ENCODE results near the gene MORN4. TPM values are rescaled to one million over a fixed set of nuclear protein-coding genes. Genes with fewer than 3 reads are reported as not detected.
"Not testable (repeated sequence)": the region's sequence is repeated elsewhere in the genome, so short reads cannot be mapped to it uniquely, and the experiment has no call there.

The MORN4 gene
- total and polyA plus RNA-seq, 2 of the 13 experiments (the other 11 are each of a cell fraction or from before 2014, with no cell fraction given), result 3.4 to 9.1 TPM

DNA sequence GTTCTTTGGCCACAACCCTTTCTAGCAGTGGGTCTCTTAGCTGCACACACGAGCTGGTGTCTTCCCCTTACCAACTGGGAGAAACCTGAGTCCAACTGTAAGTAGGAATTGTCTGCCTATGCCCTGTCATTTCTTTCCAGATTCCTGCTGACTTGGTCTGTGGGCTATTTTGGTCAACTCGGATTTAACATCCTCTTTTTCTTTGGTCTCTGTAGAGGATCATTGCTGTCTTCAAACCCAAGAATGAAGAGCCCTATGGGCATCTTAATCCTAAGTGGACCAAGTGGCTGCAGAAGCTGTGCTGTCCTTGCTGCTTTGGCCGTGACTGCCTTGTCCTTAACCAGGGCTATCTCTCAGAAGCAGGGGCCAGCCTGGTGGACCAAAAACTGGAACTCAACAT, 17.4 kb upstream of the MORN4 start:
- DNase-seq (ENCODE audit: low spot score) (no peak), ATAC-seq (no peak), FAIRE-seq (no peak)
- Histone ChIP-seq H3K79me2 (ENCODE audit: insufficient read depth, low read length) (peaks cover 5% of the 10 kb centered on the region), H3K4me3 (replicated peaks in 1 of 3; ENCODE audit: insufficient read depth in 1 of 3, low read depth in 2 of 3, low read length in 3 of 3) (no peak overlapping the region), H3K4me2 (ENCODE audit: low read depth, low read length) (no peak overlapping the region), H2AFZ (ENCODE audit: low read length) (no peak overlapping the region), H3K4me1 (ENCODE audit: insufficient read depth, low read length) (peaks cover 16% of the 10 kb centered on the region; the same call in 1 of the 2 replicates), H3K9me3 (ENCODE audit: low read length) (no peaks in the 10 kb centered on the region), H3K27me3 (ENCODE audit: control insufficient read depth in 1 of 2, insufficient read depth in 2 of 2, low read length in 2 of 2) (no peaks in the 10 kb centered on the region), H3K27ac (ENCODE audit: extremely low read length, insufficient read depth, low read length) (no peak overlapping the region), H3K36me3 (replicated peaks in 1 of 2; ENCODE audit: control insufficient read depth in 1 of 2, insufficient read depth in 2 of 2, low read length in 2 of 2) (peaks cover 15 to 40% of the 10 kb centered on the region in 2 experiments), H4K20me1 (ENCODE audit: insufficient read depth, low read length) (no peaks in the 10 kb centered on the region), H3K9ac (ENCODE audit: insufficient read depth, low read depth, low read length) (no peak overlapping the region)
- no TSS peak for BruUV-seq (replicated peaks)
- in situ Hi-C loops (cut with HindIII; ENCODE audit: extremely low pct_ligation_motif_present, low pct_unique_long_range_greater_than_20kb) (no loop called here), intact Hi-C loops (cut with micrococcal nuclease; ENCODE audit: unreplicated experiment) (no loop called here)
- TF ChIP-seq ZNF790 (CRISPR knock-in tag; IDR thresholded peaks at IDR 0.05; ENCODE audit: borderline replicate concordance) (no peak), KDM5A (IDR thresholded peaks at IDR 0.05; ENCODE audit: borderline replicate concordance, low read length) (no peak)
- POLR2A ChIA-PET, result no interaction called here
- 93% methylated on average over 3 of the region's 3 CpGs for WGBS (ENCODE audit: low lambda C conversion rate)
- CTCF ChIA-PET (ENCODE audit: low intra/inter-chr PET ratio, low total read pairs), result no interaction called here

DNA sequence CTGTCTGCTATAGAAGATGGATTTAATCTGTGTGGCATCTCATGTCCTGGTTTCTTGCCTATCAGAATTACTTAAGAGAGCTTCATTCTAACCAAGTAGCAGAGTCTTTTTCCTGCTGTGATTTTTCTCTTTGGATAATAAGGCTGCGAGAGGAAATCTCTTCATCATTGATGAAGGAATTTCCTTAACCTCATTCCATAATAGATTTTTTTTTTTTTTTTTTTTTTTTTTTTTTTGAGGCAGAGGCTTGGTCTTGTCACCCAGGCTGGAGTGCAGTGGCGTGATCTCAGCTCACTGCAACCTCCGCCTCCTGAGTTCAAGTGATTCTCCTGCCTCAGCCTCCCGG, 16.1 kb upstream of the MORN4 start:
- H3K9me3 ChIP-seq (ENCODE audit: low read length); in situ Hi-C loops (cut with HindIII; ENCODE audit: extremely low pct_ligation_motif_present, low pct_unique_long_range_greater_than_20kb); H3K4me3 ChIP-seq (replicated peaks in 1 of 3; ENCODE audit: insufficient read depth in 1 of 3, low read depth in 2 of 3, low read length in 3 of 3); CTCF ChIA-PET (ENCODE audit: low intra/inter-chr PET ratio, low total read pairs); H3K4me2 ChIP-seq (ENCODE audit: low read depth, low read length); H3K27me3 ChIP-seq (ENCODE audit: control insufficient read depth in 1 of 2, insufficient read depth in 2 of 2, low read length in 2 of 2); H4K20me1 ChIP-seq (ENCODE audit: insufficient read depth, low read length); BruUV-seq (replicated peaks); intact Hi-C loops (cut with micrococcal nuclease; ENCODE audit: unreplicated experiment); DNase-seq (ENCODE audit: low spot score); H3K79me2 ChIP-seq (ENCODE audit: insufficient read depth, low read length); H2AFZ ChIP-seq (ENCODE audit: low read length); FAIRE-seq; H3K27ac ChIP-seq (ENCODE audit: extremely low read length, insufficient read depth, low read length); ATAC-seq; H3K9ac ChIP-seq (ENCODE audit: insufficient read depth, low read depth, low read length): not testable (repeated sequence)
- 97% methylated on average over 4 of the region's 4 CpGs for WGBS (ENCODE audit: low lambda C conversion rate)
- POLR2A ChIA-PET, result interaction anchor here (1.6 kb wide), 1 partner anchor 9 kb away, joined by 8 read pairs; the partner anchor contains the start of gene PI4K2A
- Histone ChIP-seq H3K36me3 (replicated peaks in 1 of 2; ENCODE audit: control insufficient read depth in 1 of 2, insufficient read depth in 2 of 2, low read length in 2 of 2) (peaks cover 17 to 43% of the 10 kb centered on the region in 2 experiments), H3K4me1 (ENCODE audit: insufficient read depth, low read length) (peaks cover 16% of the 10 kb centered on the region; the same call in 1 of the 2 replicates)

Measured in HepG2 (cell line).